Kasumi-1 (cell line): ENCODE results near the gene TEAD3.

ENCODE experiments used
- DNase-seq, 2 experiments: peaks; one replicate each; lab custom pipeline; 2025; lab: John Stamatoyannopoulos, UW

TEAD3 gene

DNA sequence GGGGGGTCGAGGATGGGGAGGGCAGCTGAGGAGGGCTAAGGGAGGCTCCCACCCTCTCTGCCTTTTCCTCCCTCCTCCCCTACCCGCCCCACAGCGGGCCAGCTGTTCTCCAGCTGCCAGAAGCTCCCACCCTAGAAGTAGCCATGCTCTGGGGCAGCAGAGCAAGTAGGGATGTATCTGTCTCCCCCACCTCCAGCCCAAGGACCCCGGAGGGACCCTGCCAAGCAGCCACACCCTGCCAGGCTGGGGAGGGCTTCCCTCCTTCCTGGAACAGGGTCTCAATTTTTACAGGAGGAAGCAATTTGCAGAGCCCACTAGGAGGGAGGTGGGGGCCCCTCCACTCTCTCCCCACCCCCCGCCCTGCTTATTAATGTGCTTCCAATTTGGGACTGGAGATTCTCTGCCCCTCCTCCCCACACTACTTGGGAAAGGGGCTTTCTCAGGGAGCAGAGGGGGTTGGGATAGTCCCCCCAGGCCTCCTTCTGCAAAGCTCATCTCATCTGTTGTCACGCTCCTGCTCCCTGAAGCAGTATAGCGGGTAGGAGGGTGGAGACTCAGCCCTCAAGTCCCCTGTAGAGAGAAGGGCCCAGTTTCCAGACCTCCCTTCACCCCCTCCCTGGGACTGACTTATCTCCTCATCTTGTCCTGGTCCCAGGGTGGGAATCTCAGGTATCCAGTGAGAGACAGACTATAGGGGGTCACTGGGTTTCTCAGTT, 4.5 kb downstream of the TEAD3 start:
- no peak for DNase-seq

DNA sequence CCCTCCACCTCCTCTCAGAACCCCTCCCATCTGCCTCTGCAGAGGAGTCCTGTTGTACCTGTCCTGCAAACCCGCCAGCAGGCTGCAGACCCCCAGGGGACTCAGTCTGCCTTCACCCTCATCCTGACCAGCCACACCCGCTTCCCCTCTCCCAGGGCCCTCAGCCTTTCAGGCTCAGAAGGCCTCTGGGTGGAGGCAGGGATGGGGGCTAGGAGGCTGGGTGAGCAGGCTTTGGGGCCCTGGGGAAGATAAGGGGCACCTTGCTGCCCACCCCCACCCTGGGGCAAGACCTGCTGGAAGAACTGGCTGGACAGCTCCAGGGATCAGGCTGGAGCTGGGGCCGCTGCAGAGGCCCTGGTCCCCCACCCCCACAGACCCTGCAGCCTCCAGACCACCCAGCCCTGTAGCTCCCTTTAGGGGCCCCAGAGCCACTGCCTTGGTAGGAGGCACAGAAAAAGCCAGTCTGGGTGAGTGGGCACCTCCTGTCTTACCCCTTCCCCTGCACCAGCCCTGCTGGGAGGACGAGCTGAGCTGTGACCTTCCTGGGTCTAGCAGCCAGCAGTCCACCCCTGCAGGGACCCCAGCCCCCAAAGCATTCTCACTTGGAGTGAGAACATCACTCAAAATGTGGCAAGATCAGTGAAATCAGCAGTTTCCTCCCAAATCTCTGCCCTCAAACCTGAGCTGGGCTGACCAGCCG, 5.2 kb downstream of the TEAD3 start:
- DNase-seq: no peak

GRCh38 chr6:35490821-35491557, 5.9 kb downstream of the TEAD3 start:
- DNase-seq: no peak

DNA sequence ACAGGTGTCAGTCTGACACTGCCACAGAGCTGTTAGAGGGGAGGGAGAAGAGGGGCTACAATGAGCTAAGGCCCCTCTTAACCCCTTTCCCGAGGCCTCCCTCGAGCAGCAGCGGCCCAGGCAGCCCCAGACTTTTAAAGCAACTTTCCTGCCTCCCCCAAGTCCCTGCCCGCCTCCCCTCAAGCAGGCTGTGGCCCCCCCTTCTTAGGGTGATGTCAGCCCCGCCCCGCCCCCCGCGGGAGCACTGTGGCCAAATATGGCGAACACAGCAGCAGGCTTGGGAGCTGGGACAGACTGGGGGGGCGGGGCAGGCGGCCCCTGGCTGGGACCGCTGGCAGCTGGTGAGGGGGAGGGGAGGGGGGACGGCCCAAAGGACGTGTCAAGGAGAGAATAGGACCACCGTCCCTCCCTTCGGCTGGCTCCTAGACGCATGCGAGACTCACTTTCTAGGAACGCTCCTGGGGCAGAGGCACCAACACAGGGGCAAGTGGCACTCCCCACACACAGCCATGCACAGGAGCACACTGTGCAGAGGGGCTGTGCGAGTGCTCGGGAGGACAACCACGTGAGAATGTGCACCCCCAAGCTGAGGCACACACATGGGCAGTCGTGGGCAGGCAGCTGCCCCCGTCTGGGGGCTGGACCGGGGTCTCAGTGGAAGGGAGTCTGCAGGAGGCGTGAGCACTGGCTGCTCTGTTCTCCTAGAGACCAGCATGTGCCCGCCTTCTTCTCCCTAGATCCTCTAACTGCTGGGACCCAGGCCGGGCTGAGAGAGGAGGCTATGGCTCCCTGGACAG, 6.7 kb downstream of the TEAD3 start:
- no peak for DNase-seq

DNA sequence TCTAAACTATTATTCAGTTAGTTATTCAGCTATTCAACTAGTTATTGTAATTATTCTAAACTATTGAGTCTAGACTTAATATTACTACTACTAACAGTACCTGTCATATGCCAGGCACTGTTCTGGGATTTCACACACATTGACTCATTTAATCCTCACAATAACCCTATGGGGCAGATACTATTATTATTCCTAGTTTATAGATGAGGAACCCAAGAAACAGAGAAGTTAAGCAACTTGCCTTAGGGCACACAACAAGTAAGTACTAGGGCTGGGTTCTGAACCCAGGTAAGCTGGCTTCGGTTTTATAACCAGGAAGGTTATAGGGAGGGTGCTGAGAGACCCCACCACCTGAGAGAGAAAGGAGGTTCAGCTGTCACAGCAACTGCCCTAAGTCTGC, 7.8 kb downstream of the TEAD3 start:
- DNase-seq: peak in 1 of 2 experiments; percentile 63

DNA sequence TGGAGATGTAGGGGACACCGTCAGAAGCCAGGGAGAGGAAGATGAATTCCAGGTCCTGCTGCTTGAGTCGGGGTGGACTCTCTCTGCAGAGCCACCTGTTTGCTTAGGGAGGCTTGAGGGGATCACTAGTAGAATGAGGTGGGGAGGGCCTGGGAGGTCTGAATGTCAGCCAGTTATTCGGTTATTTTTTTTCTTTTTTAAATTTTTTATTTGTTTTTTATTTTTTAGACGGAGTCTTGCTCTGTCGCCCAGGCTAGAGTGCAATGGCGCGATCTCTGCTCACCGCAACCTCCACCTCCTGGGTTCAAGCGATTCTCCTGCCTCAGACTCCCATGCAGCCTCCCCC, 8.4 kb downstream of the TEAD3 start:
- no peak for DNase-seq

DNA sequence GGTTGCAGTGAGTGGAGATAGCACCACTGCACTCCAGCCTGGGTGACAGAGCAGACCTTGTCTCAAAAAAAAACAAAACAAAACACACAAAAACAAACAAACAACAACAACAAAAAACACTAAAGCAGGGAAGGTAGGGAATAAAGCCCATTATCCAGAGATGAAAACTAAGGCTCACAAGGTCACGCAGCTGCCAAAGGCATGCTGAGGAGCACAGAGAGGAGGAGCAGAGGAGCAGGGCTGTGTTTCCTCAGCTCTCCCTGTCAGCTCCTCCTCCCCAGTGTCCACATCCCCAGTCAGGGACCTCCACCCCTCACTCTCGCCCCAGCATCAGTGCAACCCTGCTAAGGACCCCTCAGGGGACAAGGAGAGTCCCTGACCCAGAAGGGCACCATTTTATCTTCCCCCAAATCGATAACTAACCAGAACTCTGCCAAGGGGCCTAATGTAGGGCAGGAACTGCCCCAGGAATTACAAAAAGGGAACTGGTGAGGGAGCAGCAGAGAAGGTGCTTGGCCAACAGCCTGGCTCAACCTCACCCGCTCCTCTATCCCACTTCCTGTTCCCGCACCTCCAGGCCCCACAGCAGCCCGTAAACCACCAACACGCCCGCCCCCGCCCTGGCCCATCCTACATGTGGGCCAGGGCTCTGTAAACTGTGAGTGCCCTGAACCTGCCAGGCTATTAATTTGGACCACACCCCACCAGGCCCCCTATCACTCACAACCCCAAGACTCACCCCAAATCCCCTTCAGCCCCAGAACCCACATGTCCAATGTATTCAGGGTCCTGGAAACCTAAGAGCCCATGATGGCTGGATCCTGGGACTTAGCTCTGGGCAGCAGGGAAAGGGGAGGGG, 9.0 kb downstream of the TEAD3 start:
- peak; percentile 71 to 76 for DNase-seq

DNA sequence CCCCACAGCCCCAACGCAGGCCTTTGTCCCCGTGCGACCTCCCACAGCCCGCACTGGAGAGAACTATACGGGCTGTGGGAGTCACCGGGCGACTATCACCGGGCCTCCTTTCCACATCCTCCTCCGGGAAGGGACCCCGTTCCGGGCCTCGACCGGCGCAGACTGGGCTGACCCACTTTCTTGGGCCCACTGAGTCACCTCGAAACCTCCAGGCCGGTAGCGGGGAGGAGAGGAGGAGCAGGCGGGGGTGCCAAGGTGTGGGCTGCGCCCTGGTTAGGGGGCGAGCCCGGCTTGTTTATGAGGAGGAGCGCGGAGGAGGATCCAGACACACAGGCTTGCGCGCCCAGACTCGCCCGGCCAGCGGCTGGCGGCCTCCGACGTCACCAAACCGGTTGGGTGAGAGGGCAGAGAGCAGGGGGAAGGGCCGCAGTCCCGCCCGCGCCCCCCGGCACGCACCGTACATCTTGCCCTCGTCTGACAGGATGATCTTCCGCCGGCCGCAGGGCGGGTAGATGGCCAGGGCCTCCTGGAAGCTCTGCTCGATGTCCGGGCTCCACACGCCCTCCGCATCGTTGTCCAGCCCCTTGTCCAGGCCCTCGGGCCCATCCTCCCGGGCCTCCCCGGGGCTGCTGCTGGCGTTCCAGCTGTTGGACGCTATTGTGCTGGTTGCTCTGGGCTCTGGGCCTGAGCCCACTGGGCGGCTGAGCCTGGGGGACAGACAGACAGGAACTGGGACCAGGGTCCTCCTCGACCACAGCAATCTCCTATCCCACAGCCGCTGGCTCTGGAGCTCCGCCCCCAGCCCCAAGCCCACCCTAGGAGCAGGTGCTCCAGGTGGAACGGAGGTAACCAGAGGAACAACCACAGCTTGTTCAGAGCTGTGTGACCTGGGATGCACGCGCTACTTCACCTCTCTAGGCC, 10.6 kb downstream of the TEAD3 start:
- no peak for DNase-seq

GRCh38 chr6:35485402-35485877, 11.4 kb downstream of the TEAD3 start:
- DNase-seq: no peak

DNA sequence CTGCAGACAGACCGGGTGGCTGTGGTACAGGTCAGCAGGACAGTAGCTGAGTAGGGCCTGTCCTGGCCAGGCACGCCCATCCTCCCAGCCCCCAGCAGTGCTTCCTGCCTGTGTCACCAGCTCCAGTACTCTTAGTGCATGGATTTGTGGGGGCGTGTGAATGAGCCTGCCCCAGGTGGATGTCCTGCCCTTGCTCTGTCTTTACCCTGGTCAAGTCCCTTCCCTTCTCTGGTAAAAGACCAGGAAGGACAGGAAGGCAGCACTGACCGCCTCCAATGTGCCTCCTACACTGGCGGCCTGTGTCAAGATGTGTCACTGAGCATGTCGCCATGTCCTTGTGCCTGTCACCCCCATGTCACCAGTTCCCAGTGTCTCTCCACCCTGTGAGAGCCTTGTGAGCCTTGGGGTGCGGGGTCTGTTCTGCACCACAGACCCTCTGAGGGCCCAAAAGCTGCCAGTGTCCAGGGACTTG, 11.9 kb downstream of the TEAD3 start:
- DNase-seq: no peak

GRCh38 chr6:35483893-35484645, 12.8 kb downstream of the TEAD3 start:
- no peak for DNase-seq

- no peak for DNase-seq
These were observed 13.4 kb downstream of the TEAD3 start for GRCh38 chr6:35483490-35483889.

DNA sequence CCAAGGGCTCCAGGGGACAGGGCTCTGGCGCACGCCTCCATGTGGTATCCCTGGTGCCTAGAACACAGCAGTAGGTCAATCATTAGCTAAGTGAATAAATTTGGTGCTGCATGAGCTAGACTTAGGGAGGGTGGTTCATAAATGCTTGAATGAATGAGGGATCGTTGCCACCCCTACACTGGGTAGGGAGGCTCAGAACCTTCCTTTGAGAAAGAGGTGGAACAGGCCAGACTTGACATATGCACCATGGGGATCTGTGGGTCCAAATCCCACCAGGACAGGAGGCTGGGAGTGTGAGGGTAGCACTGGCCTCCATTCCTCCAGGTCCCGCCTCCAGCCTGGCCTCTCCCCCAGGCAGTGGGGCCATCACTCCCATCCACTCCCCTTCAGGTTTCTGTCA, 13.8 kb downstream of the TEAD3 start:
- DNase-seq: no peak

GRCh38 chr6:35481226-35481625, 15.7 kb downstream of the TEAD3 start:
- DNase-seq: no peak

DNA sequence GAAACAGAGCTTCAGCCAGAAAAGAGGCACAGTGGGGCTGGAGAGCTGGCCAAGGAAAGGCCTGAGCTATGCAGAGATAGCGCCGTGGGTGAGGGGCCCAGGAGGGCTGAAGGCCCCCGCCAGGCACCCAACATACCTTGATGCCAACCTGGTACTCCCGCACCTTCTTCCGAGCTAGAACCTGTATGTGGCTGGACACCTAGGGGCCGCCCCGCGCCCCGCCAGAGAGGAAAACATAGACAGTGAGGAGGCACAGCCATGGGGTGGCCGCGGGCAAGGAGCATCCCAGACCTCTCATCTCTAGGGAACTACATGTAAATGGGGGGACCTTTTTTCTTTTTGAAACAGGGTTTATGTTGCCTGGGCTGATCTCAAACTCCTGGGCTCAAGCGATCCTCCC, 16.7 kb downstream of the TEAD3 start:
- no peak for DNase-seq

DNA sequence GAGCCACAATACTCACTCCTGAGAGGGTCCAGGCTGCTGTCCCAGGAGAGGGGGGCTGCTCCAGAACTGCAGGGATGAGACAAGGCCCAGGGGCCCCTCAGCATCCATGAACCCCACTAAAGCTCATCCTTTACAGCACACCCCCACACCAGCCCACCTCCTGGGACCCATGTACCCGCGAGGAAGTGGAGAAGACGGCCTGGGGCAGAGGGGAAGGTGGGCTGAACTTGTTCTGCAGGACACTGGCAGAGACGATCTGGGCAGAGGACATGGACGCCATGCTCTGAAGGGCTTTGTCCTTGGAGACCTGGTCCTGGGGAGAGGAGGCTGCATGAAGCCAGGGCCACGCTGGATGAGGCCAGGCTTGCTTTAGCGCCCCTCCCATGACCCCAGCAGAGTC, 18.6 kb downstream of the TEAD3 start:
- DNase-seq: no peak

DNA sequence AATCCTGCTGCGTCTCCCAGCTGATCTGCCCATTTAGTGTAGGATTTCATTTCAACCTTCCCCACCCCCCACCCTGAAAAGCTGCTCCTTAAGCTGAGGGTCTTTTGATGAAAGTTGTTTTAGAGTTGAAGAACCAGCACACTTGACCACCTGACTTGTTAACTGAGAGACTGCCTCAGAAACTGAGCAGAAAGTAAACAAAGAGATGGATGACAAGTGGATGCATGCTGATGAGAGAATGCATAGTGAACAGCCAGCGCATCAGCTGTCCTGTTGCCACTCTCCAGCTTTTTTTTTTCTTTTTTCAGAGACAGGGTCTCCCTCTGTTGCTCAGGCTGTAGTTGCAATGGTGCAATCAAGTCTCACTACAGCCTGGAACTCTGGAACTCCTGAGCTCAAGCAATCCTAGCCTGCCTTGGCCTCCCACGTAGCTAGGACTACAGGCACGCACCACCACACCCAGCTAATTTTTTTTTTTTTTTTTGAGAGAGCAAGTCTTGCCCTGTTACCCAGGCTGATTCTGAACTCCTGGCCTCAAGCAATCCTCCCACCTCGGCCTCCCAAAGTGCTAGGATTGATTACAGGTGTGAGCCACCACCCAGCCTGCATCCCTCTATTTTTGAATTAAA, 19.2 kb downstream of the TEAD3 start:
- DNase-seq: no peak

GRCh38 chr6:35477028-35477427, 19.9 kb downstream of the TEAD3 start:
- no peak for DNase-seq

DNA sequence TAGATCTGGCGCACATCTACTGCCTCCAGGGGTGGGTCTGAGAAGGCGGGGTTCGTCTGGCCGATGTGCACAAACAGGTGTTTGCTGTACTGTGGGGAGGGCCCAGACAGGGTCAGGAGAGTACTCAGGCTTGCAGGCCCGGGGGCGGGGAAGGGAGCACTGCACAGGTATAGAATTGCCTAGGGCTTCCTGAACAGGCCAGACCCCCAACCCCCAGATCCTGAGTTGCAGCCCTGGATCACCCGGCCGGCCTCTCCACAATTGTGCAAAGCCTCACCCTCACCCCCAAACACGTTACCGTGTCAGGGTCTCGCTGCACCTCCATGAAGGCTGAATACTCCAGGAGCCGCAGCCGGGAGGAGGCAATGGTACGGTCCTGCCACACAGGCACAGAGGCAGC, 20.9 kb downstream of the TEAD3 start:
- DNase-seq: no peak
